ENCODE results near the gene PTH2R. TPM values are rescaled to one million over a fixed set of nuclear protein-coding genes. Genes with fewer than 3 reads are reported as not detected.

The PTH2R gene
- total RNA-seq, 2 donors from 2014 or later: not detected

DNA sequence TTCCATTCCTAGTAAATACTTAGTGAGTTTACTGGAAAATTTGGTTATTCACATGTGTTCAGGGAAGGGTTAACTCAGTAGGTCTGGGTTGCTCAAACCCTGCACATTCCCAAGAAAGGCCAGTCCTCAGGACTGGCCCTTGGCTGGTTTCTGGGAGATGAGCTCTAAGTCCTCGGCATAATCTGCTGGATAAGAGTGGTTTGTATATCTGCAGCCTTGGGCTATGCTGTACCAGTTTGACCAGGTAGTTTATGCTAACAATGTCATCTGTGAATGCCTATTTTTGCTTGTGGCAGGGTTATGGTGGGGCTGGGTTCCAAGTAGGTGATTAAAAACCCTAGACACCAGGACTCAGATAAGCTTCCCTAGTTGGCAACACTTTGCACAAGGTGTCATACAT, 7.4 kb upstream of the PTH2R start:
- ATAC-seq (ENCODE audit: insufficient number of reproducible peaks, low FRiP score, low read depth) (no peak), DNase-seq (ENCODE audit: low spot score) (no peak)
- H3K36me3 ChIP-seq: no peaks in the 10 kb centered on the region
- TF ChIP-seq CTCF (IDR thresholded peaks at IDR 0.05): no peak
- H3K27me3 ChIP-seq (replicated peaks; ENCODE audit: insufficient read depth): no peaks in the 10 kb centered on the region
- H3K27ac ChIP-seq: no peak overlapping the region
- H3K9me3 ChIP-seq: peaks cover 3% of the 10 kb centered on the region
- no peaks in the 10 kb centered on the region for H3K4me1 ChIP-seq (ENCODE audit: control insufficient read depth in 1 of 2, low read depth in 2 of 2)
- no peak overlapping the region for H3K4me3 ChIP-seq

DNA sequence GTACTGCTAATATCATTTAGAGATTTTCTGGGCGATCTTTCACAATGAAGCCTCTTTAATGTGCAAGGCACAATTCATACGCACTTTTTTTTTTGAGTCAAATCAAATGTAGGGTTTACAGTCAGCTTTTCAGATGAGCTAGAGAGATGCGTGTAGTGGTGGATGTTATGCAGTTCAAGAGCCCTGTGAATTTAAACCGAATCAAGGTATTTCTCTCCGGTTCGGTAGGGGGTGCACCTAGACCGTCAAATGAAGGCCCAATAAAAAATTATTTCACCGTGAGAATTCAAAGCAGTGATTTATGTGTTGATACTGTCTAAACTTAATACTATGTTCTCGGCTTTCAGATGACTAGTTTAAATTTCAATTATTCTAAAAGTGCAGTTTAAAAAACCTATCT, 1.1 kb downstream of the PTH2R start:
- H3K4me3 ChIP-seq: no peak overlapping the region
- no peak for TF ChIP-seq CTCF (IDR thresholded peaks at IDR 0.05)
- no peak overlapping the region for H3K27ac ChIP-seq
- peaks cover 7 to 11% of the 10 kb centered on the region in 2 donors for H3K4me1 ChIP-seq (ENCODE audit: control insufficient read depth in 1 of 2, low read depth in 2 of 2)
- no peaks in the 10 kb centered on the region for H3K36me3 ChIP-seq
- H3K9me3 ChIP-seq: no peaks in the 10 kb centered on the region
- no peak for DNase-seq (ENCODE audit: low spot score)
- ATAC-seq (ENCODE audit: insufficient number of reproducible peaks, low FRiP score, low read depth): no peak
- no peaks in the 10 kb centered on the region for H3K27me3 ChIP-seq (replicated peaks; ENCODE audit: insufficient read depth)

DNA sequence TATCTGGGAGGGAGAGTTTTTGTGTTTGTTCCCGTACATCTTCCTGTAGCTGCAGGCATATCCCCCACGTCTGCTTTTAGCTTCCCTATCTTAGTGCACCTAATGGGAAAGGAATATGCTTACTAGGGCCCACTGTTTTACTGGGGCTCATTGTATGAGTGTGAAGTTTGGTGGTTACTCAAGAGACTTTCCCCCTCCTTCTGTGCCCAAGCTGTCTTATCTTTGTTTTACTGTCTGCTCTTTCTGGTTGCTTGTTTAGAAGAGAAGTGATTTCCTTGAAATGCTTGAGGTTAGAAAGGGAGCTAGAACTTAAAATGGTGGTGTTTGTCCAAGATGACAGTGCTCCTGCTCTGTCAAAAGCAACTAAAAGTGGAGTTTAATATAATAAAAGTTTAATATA, 7.3 kb downstream of the PTH2R start:
- H3K4me3 ChIP-seq: no peak overlapping the region
- no peaks in the 10 kb centered on the region for H3K4me1 ChIP-seq (ENCODE audit: control insufficient read depth in 1 of 2, low read depth in 2 of 2)
- H3K27me3 ChIP-seq (replicated peaks; ENCODE audit: insufficient read depth): no peaks in the 10 kb centered on the region
- no peak for TF ChIP-seq CTCF (IDR thresholded peaks at IDR 0.05)
- no peak for ATAC-seq (ENCODE audit: insufficient number of reproducible peaks, low FRiP score, low read depth)
- no peak for DNase-seq (ENCODE audit: low spot score)
- no peak overlapping the region for H3K27ac ChIP-seq
- no peaks in the 10 kb centered on the region for H3K9me3 ChIP-seq
- H3K36me3 ChIP-seq: no peaks in the 10 kb centered on the region

DNA sequence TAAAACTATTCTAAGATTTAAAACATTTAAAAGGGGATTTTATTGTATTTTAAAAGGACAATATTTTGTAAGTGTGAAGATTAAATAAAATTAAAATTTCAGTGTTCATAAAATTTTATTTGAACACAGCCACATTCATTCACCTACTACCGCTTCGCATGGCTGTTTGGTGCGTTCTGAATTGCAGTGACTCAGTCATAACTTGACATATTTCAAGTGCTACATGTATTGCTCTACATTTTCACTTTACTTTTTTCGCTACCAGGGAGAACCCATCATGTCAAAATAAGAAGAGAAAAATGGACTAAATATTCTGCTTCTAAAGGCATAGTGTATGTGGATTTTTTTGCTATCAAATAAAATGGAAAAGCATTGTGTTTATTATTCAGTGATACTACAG, 8.7 kb downstream of the PTH2R start:
- no peaks in the 10 kb centered on the region for H3K4me1 ChIP-seq (ENCODE audit: control insufficient read depth in 1 of 2, low read depth in 2 of 2)
- H3K27ac ChIP-seq: no peak overlapping the region
- DNase-seq (ENCODE audit: low spot score) (no peak), ATAC-seq (ENCODE audit: insufficient number of reproducible peaks, low FRiP score, low read depth) (no peak)
- H3K27me3 ChIP-seq (replicated peaks; ENCODE audit: insufficient read depth): no peaks in the 10 kb centered on the region
- no peaks in the 10 kb centered on the region for H3K9me3 ChIP-seq
- TF ChIP-seq CTCF (IDR thresholded peaks at IDR 0.05): no peak
- H3K4me3 ChIP-seq: no peak overlapping the region
- H3K36me3 ChIP-seq: no peaks in the 10 kb centered on the region

- Histone ChIP-seq H3K27ac (no peak overlapping the region), H3K9me3 (no peaks in the 10 kb centered on the region), H3K27me3 (replicated peaks; ENCODE audit: insufficient read depth) (no peaks in the 10 kb centered on the region), H3K4me3 (no peak overlapping the region), H3K4me1 (ENCODE audit: control insufficient read depth in 1 of 2, low read depth in 2 of 2) (no peaks in the 10 kb centered on the region), H3K36me3 (no peaks in the 10 kb centered on the region)
- no peak for DNase-seq (ENCODE audit: low spot score)
- ATAC-seq (ENCODE audit: insufficient number of reproducible peaks, low FRiP score, low read depth): no peak
- no peak for TF ChIP-seq CTCF (IDR thresholded peaks at IDR 0.05)
Observed at GRCh38 chr2:208415897-208416296, 9.3 kb downstream of the PTH2R start.

Data from thoracic aorta (tissue), 2 donors.